NB4 (cell line): ENCODE results near the gene ZNF101.
A peak's percentile ranks its signal among the peaks of the same experiment; 100 is the strongest.

ENCODE experiments used
- DNase-seq: peaks from one replicate; pipeline ENCODE4 v3.0.0; 2010; ENCODE audit warnings: low read depth
- H3K4me3 ChIP-seq: one replicate; pipeline ENCODE4 v1.5.1; 2011; ENCODE audit warnings: mild to moderate bottlenecking, low read depth, low read length, moderate library complexity
- CTCF ChIP-seq: IDR thresholded peaks from one replicate; pipeline ENCODE4 v1.5.1; 2012; ENCODE audit warnings: low read depth, low read length
- MYC ChIP-seq: IDR thresholded peaks from 2 replicates; pipeline ENCODE4 v1.6.1; 2011; ENCODE audit warnings: low read depth, low read length
- POLR2A ChIP-seq: IDR thresholded peaks from 2 replicates; pipeline ENCODE4 v1.6.1; 2011; ENCODE audit warnings: mild to moderate bottlenecking; ENCODE audit not compliant: insufficient read length; ENCODE audit errors: extremely low read depth
- TF ChIP-seq, protein P1 (sequence below): IDR thresholded peaks from 2 replicates; pipeline ENCODE4 v1.6.1; 2011; ENCODE audit warnings: low read depth, low read length

ZNF101 gene

DNA sequence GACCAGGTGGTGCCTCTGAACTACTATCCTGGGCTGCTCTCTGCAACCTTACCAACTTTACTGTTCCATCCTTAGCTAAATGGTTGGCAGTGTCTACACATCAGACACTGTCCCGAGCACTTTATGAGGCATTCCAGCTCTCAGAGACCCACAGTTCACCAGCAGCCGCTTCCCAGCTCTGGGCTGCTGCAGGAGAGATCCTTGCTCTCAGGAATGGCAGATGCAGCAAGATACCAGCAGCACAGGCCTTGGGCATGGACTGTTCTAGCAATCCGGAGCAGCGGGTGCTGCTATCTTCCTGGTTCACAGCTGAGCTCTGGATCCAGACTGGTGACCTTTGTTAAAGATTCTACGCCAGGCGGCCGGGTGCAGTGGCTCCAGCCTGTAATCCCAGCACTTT lies 37.3 kb upstream of the ZNF101 start:
- H3K4me3 ChIP-seq: no peak overlapping the region
- no peak for TF ChIP-seq MYC
- no peak for TF ChIP-seq POLR2A
- TF ChIP-seq, protein P1, sequence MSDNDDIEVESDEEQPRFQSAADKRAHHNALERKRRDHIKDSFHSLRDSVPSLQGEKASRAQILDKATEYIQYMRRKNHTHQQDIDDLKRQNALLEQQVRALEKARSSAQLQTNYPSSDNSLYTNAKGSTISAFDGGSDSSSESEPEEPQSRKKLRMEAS: no peak
- no peak for TF ChIP-seq CTCF
- DNase-seq: no peak

GRCh38 chr19:19632661-19633060 lies 36.0 kb upstream of the ZNF101 start:
- peak; percentile 1 for DNase-seq
- no peak for TF ChIP-seq CTCF
- no peak for TF ChIP-seq POLR2A
- TF ChIP-seq MYC: no peak
- TF ChIP-seq, protein P1: no peak
- H3K4me3 ChIP-seq: no peak overlapping the region

GRCh38 chr19:19633711-19634515 lies 34.7 kb upstream of the ZNF101 start:
- DNase-seq: no peak
- H3K4me3 ChIP-seq: no peak overlapping the region
- no peak for TF ChIP-seq MYC
- TF ChIP-seq CTCF: no peak

GRCh38 chr19:19634516-19635312 lies 33.9 kb upstream of the ZNF101 start:
- H3K4me3 ChIP-seq: no peak overlapping the region
- no peak for TF ChIP-seq POLR2A
- TF ChIP-seq, protein P1: no peak
- TF ChIP-seq MYC: no peak
- TF ChIP-seq CTCF: no peak
- no peak for DNase-seq

DNA sequence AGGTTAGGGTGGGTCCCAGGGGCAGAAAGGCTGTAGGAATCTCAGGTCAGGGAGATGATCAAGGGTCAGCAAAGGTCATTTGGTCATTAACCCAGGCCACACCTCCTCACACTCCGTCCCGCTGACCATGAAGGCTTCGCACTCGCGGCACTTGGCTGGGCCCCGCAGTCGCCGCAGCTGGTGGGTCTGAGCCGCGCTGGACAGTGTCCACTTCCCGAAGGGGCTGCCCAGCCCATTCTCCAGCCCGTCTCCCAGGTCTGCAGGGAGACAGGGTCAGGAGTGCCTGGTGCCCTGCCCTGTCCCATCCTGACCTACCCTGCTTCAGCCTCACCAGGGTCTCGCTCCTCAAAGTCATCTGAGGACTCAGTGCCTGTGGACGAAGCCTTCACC lies 33.3 kb upstream of the ZNF101 start:
- TF ChIP-seq POLR2A: no peak
- TF ChIP-seq MYC: no peak
- no peak for TF ChIP-seq CTCF
- TF ChIP-seq, protein P1: no peak
- H3K4me3 ChIP-seq: no peak overlapping the region
- DNase-seq: no peak
